ENCODE results near the gene CDH23. TPM values are rescaled to one million over a fixed set of nuclear protein-coding genes. Genes with fewer than 3 reads are reported as not detected.

The CDH23 gene
- polyA plus RNA-seq, 1 donor from 2014 or later: 6.6 TPM

GRCh38 chr10:71749396-71749795 is 352.7 kb downstream of the CDH23 start:
- Histone ChIP-seq H2AFZ (ENCODE audit: low read depth, low read length) (no peak overlapping the region), H3K9ac (ENCODE audit: low read length) (no peak overlapping the region), H3K9me2 (ENCODE audit: insufficient read depth, low read length) (no peaks in the 10 kb centered on the region), H3K4me3 (ENCODE audit: low read length) (no peak overlapping the region), H4K20me1 (ENCODE audit: insufficient read depth) (no peaks in the 10 kb centered on the region), H3K27me3 (ENCODE audit: insufficient read depth, low read depth, low read length) (no peaks in the 10 kb centered on the region), H3K9me3 (ENCODE audit: low read length) (no peaks in the 10 kb centered on the region), H3K27ac (ENCODE audit: low read length) (no peak overlapping the region), H3K79me2 (replicated peaks; ENCODE audit: insufficient read depth, low read length) (no peaks in the 10 kb centered on the region), H3K36me3 (ENCODE audit: insufficient read depth, low read length) (no peaks in the 10 kb centered on the region), H3F3A (ENCODE audit: insufficient read depth, low read length, poor library complexity, severe bottlenecking) (no peaks in the 10 kb centered on the region), H3K4me2 (ENCODE audit: low read length) (no peak overlapping the region)
- no peak for TF ChIP-seq EP300 (conservative IDR thresholded peaks at IDR 0.05; ENCODE audit: poor library complexity, severe bottlenecking)
- TF ChIP-seq RAD21 (conservative IDR thresholded peaks at IDR 0.05): no peak
- TF ChIP-seq EZH2 (IDR thresholded peaks at IDR 0.05; ENCODE audit: borderline replicate concordance, insufficient read depth, low read length, poor library complexity, severe bottlenecking): no peak
- no peak for TF ChIP-seq SMC3 (conservative IDR thresholded peaks at IDR 0.05; ENCODE audit: poor library complexity)
- TF ChIP-seq REST (IDR thresholded peaks at IDR 0.05; ENCODE audit: borderline replicate concordance): no peak
- no peak for TF ChIP-seq CTCF (IDR thresholded peaks at IDR 0.05; ENCODE audit: poor library complexity, severe bottlenecking)
- TF ChIP-seq POLR2AphosphoS5 (IDR thresholded peaks at IDR 0.05): no peak
- TF ChIP-seq MXI1 (conservative IDR thresholded peaks at IDR 0.05; ENCODE audit: poor library complexity, severe bottlenecking): no peak
- no peak for TF ChIP-seq TAF1 (IDR thresholded peaks at IDR 0.05; ENCODE audit: low read depth)

GRCh38 chr10:71750124-71750841 is 353.6 kb downstream of the CDH23 start:
- Histone ChIP-seq H3F3A (ENCODE audit: insufficient read depth, low read length, poor library complexity, severe bottlenecking) (no peaks in the 10 kb centered on the region), H3K9me2 (ENCODE audit: insufficient read depth, low read length) (no peaks in the 10 kb centered on the region), H3K36me3 (ENCODE audit: insufficient read depth, low read length) (no peaks in the 10 kb centered on the region), H3K9me3 (ENCODE audit: low read length) (no peaks in the 10 kb centered on the region), H4K20me1 (ENCODE audit: insufficient read depth) (no peaks in the 10 kb centered on the region), H3K4me2 (ENCODE audit: low read length) (no peak overlapping the region), H3K79me2 (replicated peaks; ENCODE audit: insufficient read depth, low read length) (no peaks in the 10 kb centered on the region), H3K27me3 (ENCODE audit: insufficient read depth, low read depth, low read length) (no peaks in the 10 kb centered on the region), H3K27ac (ENCODE audit: low read length) (no peak overlapping the region), H3K9ac (ENCODE audit: low read length) (no peak overlapping the region), H2AFZ (ENCODE audit: low read depth, low read length) (no peak overlapping the region), H3K4me3 (ENCODE audit: low read length) (no peak overlapping the region)
- TF ChIP-seq CTCF (IDR thresholded peaks at IDR 0.05; ENCODE audit: poor library complexity, severe bottlenecking): no peak
- TF ChIP-seq RAD21 (conservative IDR thresholded peaks at IDR 0.05): no peak
- TF ChIP-seq EZH2 (IDR thresholded peaks at IDR 0.05; ENCODE audit: borderline replicate concordance, insufficient read depth, low read length, poor library complexity, severe bottlenecking): no peak
- TF ChIP-seq REST (IDR thresholded peaks at IDR 0.05; ENCODE audit: borderline replicate concordance): no peak
- TF ChIP-seq EP300 (conservative IDR thresholded peaks at IDR 0.05; ENCODE audit: poor library complexity, severe bottlenecking): no peak
- TF ChIP-seq MXI1 (conservative IDR thresholded peaks at IDR 0.05; ENCODE audit: poor library complexity, severe bottlenecking): no peak

Data from neural cell (in vitro differentiated cells).